OCI-LY3 (cell line): Measurements from ENCODE around the gene PDCD6IP.

Experiments used
- EZH2phosphoT487 ChIP-seq: fragments of 200-600 bp; shearing (Covaris generic); IDR thresholded peaks from 2 replicates; pipeline ENCODE4 v1.6.1; 2018; ENCODE audit warnings: antibody characterized with exemption, mixed run types, low read depth
- TF ChIP-seq, protein P1 (sequence below): fragments of 200-600, 300-600 bp; sonication (generic); IDR thresholded peaks from 2 replicates; pipeline ENCODE4 v1.5.1; 2014; ENCODE audit warnings: antibody characterized with exemption, low read length, low read depth

DNA sequence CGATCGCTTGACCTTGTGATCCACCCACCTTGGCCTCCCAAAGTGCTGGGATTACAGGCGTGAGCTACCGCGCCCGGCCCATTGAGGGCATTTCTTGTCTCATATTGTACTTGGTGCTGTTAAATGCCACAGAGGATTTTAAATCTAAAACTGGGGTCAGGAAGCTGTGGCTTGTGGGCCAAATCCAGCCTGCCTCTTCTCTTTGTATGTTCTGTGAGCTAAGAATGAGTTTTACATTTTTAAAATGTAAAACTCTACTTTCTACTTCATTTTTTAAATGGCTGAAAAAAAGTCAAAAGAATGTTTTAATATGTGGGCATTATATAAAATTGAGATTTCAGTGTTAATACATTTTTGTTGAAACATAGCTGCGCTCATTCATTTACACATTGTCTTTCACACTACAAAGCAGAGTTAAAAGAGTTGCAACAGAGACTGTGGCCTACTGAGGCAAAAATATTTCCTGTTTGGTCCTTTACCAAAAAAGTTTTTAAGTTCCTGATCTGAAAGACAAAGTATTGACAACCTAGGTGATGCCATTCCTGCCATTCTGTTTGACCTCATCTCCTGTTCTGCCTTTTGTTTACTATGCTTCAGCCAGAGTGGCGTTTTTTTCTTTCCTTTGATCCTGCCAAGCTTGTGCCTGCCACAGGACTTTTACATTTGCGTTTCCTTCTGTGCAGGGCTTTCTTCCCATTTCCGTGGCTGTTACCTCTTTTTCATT, 50.4 kb downstream of the PDCD6IP start:
- TF ChIP-seq, protein P1, sequence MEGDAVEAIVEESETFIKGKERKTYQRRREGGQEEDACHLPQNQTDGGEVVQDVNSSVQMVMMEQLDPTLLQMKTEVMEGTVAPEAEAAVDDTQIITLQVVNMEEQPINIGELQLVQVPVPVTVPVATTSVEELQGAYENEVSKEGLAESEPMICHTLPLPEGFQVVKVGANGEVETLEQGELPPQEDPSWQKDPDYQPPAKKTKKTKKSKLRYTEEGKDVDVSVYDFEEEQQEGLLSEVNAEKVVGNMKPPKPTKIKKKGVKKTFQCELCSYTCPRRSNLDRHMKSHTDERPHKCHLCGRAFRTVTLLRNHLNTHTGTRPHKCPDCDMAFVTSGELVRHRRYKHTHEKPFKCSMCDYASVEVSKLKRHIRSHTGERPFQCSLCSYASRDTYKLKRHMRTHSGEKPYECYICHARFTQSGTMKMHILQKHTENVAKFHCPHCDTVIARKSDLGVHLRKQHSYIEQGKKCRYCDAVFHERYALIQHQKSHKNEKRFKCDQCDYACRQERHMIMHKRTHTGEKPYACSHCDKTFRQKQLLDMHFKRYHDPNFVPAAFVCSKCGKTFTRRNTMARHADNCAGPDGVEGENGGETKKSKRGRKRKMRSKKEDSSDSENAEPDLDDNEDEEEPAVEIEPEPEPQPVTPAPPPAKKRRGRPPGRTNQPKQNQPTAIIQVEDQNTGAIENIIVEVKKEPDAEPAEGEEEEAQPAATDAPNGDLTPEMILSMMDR: no peak
- TF ChIP-seq EZH2phosphoT487: no peak
